ENCODE results near the gene CELA3B.
"Not testable (repeated sequence)": the region's sequence is repeated elsewhere in the genome, so short reads cannot be mapped to it uniquely, and the experiment has no call there.

CELA3B gene

DNA sequence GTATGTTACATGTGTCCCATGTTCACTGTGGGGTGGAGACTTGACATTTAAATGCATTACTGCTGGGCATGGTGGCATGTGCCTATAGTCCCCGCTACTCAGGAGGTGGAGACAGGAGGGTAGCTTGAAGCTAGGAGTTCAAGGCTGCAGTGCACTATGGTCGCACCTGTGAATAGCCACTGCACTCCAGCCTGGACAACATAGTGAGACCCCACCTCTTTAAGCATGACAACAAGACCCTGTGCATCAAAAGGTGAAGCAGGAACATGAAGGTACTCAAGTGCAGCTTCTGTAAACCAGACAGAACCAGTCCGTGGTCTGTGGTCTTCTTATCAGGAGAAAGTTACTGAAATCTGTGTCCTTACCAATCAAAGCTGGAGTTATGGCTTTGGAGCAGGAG lies 15.4 kb downstream of the CELA3B start:
- in situ Hi-C loops (cut with MboI; ENCODE audit: low pct_unique_long_range_greater_than_20kb, low sequenced_read_pairs, unreplicated experiment); DNase-seq (ENCODE audit: low spot score): not testable (repeated sequence)

GRCh38 chr1:21994716-21995115 lies 17.9 kb downstream of the CELA3B start:
- DNase-seq (ENCODE audit: low spot score); in situ Hi-C loops (cut with MboI; ENCODE audit: low pct_unique_long_range_greater_than_20kb, low sequenced_read_pairs, unreplicated experiment): not testable (repeated sequence)

GRCh38 chr1:21996663-21996970 lies 19.8 kb downstream of the CELA3B start:
- in situ Hi-C loops (cut with MboI; ENCODE audit: low pct_unique_long_range_greater_than_20kb, low sequenced_read_pairs, unreplicated experiment); DNase-seq (ENCODE audit: low spot score): not testable (repeated sequence)

DNA sequence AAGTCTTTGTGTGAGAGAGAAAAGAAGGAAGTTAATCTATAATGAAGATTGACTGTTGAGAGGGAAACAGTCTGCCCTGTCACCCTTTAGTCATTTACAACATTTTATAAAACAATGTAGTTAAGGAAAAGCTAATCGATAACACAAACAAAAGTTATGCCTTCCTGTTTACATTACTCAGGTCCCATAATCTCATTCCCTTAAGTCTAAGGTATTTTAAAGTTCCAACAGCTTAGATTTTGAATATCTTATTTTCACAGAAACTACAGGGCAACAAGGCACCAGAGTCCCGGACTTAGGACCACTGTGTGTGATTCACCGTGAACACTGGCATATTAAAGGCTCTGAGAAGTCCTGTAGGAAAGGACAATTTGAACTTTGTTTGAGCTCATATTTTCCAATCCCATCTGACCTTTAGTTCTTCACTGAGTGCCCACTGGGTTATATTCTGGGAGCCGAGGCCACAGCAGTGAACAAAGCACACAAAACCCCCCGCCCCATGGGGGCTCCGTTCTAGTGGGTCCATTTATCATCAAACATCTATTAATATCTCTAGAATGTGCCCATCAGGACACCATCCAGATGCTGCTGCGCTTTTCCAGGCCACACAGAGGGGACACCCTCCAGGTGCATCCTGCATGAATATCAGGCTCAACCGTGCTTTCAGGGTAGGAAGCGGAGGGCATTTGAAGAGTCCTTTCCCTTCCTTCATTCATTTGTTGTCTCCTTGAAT lies 21.2 kb downstream of the CELA3B start:
- in situ Hi-C loops (cut with MboI; ENCODE audit: low pct_unique_long_range_greater_than_20kb, low sequenced_read_pairs, unreplicated experiment); DNase-seq (ENCODE audit: low spot score): not testable (repeated sequence)

- DNase-seq (ENCODE audit: low spot score); in situ Hi-C loops (cut with MboI; ENCODE audit: low pct_unique_long_range_greater_than_20kb, low sequenced_read_pairs, unreplicated experiment): not testable (repeated sequence)
Observed at GRCh38 chr1:21998624-21999294, 21.9 kb downstream of the CELA3B start.

- DNase-seq (ENCODE audit: low spot score) = not testable (repeated sequence)
Observed at GRCh38 chr1:21999645-22000044, 22.8 kb downstream of the CELA3B start.

DNA sequence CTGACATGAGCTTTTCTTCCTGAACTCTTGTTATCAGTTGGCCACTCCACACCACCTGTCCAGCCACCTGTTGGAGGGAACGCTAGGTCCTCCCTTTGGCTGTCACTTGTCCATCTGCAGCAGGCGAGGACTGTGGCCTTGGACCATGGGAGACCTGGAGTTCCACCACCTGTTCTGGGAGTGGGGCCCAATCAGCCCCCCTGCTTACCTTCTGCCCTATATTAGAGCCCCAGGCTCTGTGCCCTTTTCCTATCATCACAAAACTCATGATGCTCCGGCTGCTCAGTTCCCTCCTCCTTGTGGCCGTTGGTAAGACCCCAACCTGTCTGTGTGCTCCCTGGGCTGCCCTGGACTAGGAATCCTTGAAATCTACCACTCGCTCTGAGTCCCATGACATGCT lies 24.6 kb downstream of the CELA3B start, which contains the start of gene CELA3A:
TSS of gene CELA3A (plus strand) at position 249 of the 400 bp plus-strand sequence. CDS start at position 267, 18 bp downstream.
- in situ Hi-C loops (cut with MboI; ENCODE audit: low pct_unique_long_range_greater_than_20kb, low sequenced_read_pairs, unreplicated experiment) = no loop called here
- DNase-seq (ENCODE audit: low spot score) = no peak
- no peak for TF ChIP-seq CTCF (IDR thresholded peaks at IDR 0.05; ENCODE audit: extremely low read depth, insufficient read depth, missing control alignments)

More at GRCh38 chr1:21999645-22000044, 22.8 kb downstream of the CELA3B start:
- in situ Hi-C loops (cut with MboI; ENCODE audit: low pct_unique_long_range_greater_than_20kb, low sequenced_read_pairs, unreplicated experiment) = not testable (repeated sequence)

DNA sequence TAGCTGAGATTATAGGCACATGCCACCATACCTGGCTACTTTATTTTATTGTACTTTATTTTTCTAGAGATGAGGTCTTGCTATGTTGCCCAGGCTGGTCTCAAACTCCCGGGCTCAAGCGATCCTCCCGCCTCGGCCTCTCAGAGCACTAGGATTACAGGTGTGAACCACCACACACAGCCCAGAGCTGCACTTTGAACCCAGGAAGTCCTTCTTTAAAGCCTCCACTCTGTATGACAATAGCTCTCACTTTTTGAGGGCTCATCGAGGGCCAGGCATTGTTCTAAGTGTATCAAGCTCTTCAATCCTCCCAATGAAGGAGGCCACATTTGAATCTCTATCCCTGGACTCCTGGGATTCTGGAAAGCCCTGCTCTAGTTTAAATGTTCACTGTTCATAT lies 25.6 kb downstream of the CELA3B start:
- in situ Hi-C loops (cut with MboI; ENCODE audit: low pct_unique_long_range_greater_than_20kb, low sequenced_read_pairs, unreplicated experiment) = not testable (repeated sequence)

DNA sequence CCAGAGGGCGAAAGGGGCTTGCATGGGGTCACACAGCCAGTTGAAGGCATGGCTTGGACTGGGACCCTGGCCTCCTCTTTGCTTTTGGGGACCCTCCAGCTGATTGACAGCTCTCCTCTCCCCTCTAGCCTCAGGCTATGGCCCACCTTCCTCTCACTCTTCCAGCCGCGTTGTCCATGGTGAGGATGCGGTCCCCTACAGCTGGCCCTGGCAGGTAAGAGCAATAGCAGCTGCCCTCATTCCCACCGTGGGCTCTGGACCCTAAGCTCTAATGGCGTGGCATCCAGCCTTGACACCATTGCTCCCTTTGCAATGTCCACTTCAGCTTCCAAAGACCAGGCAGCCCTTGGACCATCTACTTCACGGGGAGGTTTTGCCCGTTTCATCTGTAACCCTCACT lies 26.1 kb downstream of the CELA3B start:
- in situ Hi-C loops (cut with MboI; ENCODE audit: low pct_unique_long_range_greater_than_20kb, low sequenced_read_pairs, unreplicated experiment); DNase-seq (ENCODE audit: low spot score): not testable (repeated sequence)

More for the DNA sequence above, 25.6 kb downstream of the CELA3B start:
- DNase-seq (ENCODE audit: low spot score) = not testable (repeated sequence)

- in situ Hi-C loops (cut with MboI; ENCODE audit: low pct_unique_long_range_greater_than_20kb, low sequenced_read_pairs, unreplicated experiment); DNase-seq (ENCODE audit: low spot score): not testable (repeated sequence)
Observed at GRCh38 chr1:22003959-22004358, 27.1 kb downstream of the CELA3B start.

- peak; percentile 30 for TF ChIP-seq CTCF (IDR thresholded peaks at IDR 0.05; ENCODE audit: extremely low read depth, insufficient read depth, missing control alignments)
- DNase-seq (ENCODE audit: low spot score); in situ Hi-C loops (cut with MboI; ENCODE audit: low pct_unique_long_range_greater_than_20kb, low sequenced_read_pairs, unreplicated experiment): not testable (repeated sequence)
Observed at GRCh38 chr1:22005261-22006149, 28.7 kb downstream of the CELA3B start.

DNA sequence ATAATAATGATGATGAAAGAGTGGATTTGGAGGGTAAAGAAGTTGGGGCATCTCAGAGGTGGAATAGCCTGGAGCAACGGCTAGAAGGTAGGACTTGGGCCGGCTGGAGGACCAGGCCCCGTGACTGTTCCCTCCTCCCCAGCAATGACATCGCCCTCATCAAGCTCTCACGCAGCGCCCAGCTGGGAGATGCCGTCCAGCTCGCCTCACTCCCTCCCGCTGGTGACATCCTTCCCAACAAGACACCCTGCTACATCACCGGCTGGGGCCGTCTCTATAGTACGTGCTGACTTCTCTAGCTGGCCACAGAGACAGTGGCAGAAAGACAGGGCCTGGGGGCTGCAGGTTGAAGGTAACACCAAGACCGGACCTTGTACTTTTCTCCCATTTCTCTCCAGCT lies 29.9 kb downstream of the CELA3B start:
- in situ Hi-C loops (cut with MboI; ENCODE audit: low pct_unique_long_range_greater_than_20kb, low sequenced_read_pairs, unreplicated experiment); DNase-seq (ENCODE audit: low spot score): not testable (repeated sequence)

DNA sequence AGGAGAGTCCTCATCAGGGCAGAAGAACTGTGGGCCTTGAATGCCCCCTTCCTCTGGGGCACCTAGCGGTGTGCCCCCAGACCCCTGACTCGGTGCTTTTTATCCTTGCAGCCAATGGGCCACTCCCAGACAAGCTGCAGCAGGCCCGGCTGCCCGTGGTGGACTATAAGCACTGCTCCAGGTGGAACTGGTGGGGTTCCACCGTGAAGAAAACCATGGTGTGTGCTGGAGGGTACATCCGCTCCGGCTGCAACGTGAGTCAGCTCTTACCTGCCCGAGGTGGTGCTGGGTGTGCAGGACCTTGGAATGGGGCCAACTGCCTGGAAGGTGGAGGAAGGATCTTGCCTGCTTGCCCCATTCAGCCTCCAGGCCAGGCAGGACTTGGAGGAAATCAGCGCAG lies 30.4 kb downstream of the CELA3B start:
- DNase-seq (ENCODE audit: low spot score); in situ Hi-C loops (cut with MboI; ENCODE audit: low pct_unique_long_range_greater_than_20kb, low sequenced_read_pairs, unreplicated experiment): not testable (repeated sequence)

GRCh38 chr1:22009566-22009965 lies 32.7 kb downstream of the CELA3B start:
- in situ Hi-C loops (cut with MboI; ENCODE audit: low pct_unique_long_range_greater_than_20kb, low sequenced_read_pairs, unreplicated experiment) = not testable (repeated sequence)

GRCh38 chr1:22012752-22013151 lies 35.9 kb downstream of the CELA3B start:
- in situ Hi-C loops (cut with MboI; ENCODE audit: low pct_unique_long_range_greater_than_20kb, low sequenced_read_pairs, unreplicated experiment); DNase-seq (ENCODE audit: low spot score): not testable (repeated sequence)

More at GRCh38 chr1:22009566-22009965, 32.7 kb downstream of the CELA3B start:
- DNase-seq (ENCODE audit: low spot score) = not testable (repeated sequence)

Data from GM13977 (cell line).